ENCODE results near the gene TSC22D3.
A peak's percentile ranks its signal among the peaks of the same experiment; 100 is the strongest.
"Not testable (repeated sequence)": the region's sequence is repeated elsewhere in the genome, so short reads cannot be mapped to it uniquely, and the experiment has no call there.

TSC22D3 gene

GRCh38 chrX:107775734-107776511 is at the start of gene TSC22D3:
Gene TSC22D3 (minus strand): TSS chrX:107775787. CDS start chrX:107775419, 368 bp downstream.
- peak; percentile 37 for DNase-seq

DNA sequence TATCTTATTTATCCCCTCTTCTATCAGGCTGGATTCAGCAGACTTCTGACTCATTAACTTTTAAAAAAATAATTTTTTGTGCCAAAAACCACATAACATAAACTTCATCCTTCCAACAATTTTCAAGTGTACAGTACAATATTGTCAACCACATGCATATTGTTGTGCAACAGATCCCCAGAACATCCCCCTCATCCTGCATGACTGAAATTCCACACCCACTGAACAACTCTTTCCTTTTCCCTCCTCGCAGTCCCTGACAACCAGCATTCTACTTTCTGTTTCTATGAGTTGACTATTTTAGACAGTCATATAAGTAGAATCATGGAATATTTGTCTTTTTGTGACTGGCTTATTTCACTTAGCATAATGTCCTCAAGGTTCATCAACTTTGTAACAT is 47.9 kb upstream of the TSC22D3 start:
- DNase-seq = no peak

DNA sequence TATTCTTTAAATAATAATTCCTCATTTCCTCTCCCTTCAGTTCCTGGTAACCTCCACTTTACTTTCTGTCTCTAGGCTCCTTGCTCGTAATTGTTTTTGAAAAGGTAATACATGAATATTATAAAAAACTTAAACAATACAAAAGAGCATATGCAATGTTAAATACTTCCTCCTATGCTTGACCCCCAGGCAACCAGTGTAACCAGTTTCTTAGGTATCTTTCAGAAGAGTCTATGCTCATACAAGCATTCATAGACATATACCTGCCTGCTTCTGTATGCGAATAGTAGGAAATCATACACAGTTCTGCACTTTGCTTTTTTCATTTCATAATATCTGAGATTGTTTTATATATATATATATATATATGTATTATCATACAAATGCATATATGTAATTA is 47.5 kb upstream of the TSC22D3 start:
- no peak for DNase-seq

DNA sequence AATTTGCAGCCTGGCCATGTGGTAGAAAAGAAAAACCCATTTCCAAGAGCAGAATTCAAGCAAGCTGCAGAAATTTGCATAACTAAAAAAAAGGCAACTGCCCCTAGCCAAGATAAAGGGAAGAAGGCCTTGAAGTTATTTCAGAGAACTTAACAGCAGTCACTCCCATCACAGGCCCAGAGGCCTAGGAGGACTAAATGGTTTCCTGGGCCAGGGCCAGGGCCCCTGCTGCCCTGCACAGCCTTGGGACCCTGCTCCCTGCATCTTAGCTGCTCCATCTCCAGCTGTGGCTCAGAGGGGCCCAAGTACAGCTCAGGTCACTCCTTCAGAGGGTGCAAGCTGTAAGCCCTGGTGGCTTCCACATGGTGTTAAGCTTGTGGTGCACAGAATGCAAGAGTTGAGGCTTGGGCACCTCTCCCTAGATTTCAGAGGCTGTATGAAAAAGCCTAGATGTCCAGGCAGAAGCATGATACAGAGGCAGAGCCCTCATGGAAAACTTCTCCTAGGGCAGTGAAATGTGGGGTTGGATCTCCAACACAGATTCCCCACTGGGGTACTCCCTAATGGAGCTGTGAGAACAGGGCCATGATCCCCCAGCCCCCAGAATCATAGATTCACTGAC is 43.4 kb upstream of the TSC22D3 start:
- DNase-seq = no peak

DNA sequence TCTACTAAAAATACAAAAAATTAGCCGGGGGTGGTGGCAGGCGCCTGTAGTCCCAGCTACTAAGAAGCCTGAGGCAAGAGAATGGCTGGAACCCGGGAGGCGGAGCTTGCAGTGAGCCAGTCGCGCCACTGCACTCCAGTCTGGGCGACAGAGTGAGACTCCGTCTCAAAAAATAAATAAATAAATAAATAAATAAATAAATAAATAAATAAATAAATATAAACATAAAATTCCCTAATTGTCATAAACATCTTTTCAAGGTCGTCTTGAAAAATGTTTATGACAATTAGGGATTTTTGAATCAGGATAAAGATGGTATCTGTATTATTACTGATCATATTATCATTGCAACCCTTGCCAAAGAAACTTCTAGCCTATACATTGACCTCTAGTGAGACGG is 34.5 kb upstream of the TSC22D3 start:
- DNase-seq = not testable (repeated sequence)

- DNase-seq = no peak
These were observed 29.6 kb upstream of the TSC22D3 start for GRCh38 chrX:107805179-107805578.

- DNase-seq = no peak
These were observed 28.8 kb upstream of the TSC22D3 start for GRCh38 chrX:107804427-107804826.

DNA sequence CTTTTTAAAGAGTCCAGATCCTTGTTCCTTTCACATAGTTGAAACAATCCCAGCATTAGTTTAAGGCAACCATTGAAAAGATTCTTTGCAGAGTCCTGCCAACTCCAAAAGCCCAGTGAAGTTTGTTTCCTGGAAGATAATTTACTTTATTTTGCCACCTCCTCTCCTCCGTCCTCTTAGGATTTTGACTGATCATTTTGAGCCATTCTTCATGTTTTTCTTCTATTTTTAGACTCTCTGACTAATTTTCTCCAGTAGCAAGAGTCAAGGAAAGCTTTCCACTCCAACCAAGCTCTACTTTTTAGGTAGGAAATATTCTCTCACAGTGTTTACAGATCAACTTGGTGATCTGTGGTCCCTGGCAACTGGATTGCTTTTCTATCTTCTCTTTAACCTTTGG is 12.2 kb upstream of the TSC22D3 start:
- DNase-seq = no peak

- no peak for DNase-seq
These were observed 4.9 kb upstream of the TSC22D3 start for GRCh38 chrX:107780525-107780924.

DNA sequence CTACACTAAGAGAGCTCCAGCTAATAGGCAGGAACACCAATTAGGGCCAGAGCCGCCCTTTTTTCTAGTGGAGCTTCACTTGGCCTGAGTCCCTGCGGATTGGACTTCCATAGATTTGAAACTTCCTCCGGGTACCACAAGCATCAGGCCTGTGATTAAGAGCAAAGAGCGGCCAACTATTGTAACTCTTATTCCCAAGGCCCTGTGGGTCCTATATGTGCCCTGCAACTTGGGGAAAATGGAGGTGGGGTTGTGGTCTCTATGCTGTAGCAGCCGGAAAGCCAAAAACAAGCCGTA is 1.9 kb upstream of the TSC22D3 start, which contains the start of gene NCBP2L:
NCBP2L (plus strand) TSS at position 198 of the 297 bp plus-strand sequence. CDS start 16,488 bp downstream, outside the sequence.
- DNase-seq = no peak

DNA sequence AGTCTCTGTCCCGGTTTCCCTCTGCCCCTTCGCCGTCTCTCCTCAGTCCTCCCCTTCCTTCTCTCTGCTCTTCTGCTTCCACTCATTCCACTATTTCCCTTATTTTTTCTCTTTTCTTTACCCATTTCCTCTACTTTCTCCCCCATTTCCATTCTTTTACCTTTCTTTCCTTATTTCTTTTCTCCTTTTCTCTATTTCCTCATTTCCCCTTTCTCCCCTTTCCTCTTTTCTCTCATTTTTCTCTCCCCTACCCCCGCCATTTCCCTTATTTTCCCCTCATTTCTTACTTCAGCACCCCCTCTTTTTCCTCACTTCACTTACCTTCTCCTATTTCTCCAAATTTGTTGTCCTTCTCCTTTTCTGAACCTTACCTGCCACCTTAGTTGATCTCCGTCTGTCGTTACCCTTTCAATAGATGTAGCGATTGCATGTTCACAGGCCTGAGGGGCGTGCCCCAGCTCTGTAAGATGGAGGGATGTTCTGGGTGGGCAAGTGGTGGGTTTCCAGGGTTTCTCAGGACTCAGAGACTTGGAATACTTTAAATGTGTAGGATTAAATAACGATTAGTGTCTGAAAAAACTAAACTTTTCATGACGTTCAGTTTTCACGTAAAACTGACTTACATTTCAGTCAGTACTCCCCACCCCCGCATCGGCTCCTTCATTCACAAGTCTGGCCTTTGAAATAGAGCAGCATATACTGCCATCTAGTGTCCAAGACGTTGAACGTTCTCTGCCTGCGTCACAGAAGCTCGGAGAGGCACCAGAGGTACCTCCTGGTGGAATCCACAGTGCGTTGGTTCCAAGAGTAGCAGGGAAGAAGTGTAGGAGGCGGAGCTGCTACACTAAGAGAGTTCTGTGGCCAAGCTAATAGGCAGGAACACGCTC is 1.3 kb upstream of the TSC22D3 start:
- peak; percentile 85 for DNase-seq

- DNase-seq = no peak
These were observed 420 bp downstream of the TSC22D3 start for GRCh38 chrX:107775000-107775733.

DNA sequence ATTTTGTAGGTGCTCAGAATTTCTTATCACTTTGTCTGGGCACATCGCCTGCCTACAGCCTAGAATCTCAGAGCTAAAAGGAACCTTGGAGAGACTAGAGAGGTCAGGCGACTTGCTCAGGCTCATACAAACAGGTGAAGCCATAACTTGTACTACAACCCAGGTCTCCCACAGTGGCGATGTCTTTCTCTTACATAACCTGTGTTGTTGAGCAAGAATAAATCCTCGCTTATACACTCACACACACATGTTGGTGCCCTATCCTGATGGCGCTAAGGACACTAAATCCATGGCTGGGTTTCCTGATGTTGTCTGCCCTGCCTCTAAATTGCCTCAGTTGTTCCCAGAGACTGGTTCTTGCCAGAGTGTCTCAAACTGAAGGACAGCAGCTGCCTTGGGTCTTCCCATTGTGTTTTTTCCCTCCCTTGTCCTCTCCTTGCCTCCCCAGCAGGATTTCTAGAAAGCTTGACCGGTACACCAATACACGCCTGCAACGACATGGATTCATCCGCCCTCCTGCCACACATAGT is 1.6 kb downstream of the TSC22D3 start:
- no peak for DNase-seq

- DNase-seq = no peak
These were observed 2.4 kb downstream of the TSC22D3 start for GRCh38 chrX:107773206-107773605.

- DNase-seq = no peak
These were observed 5.8 kb downstream of the TSC22D3 start for GRCh38 chrX:107769581-107770317.

DNA sequence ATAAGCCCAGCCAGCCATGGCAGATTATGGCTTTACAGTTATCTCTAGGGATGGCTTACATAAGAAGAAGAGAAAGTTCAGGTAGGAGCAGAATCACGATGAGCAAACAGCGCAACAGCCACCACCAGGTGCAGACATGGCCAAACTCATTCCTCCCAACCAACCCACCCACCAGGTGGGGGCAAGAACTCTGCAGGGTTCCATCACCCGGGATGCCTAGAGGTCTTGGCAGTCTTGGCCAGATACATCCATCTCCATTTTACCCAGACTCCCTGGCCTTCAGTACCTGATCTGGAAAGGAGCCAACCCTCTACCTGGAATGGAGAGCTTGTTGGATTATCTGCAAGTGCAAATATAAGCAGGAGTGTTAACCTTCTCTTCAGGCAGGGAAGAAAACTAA is 7.5 kb downstream of the TSC22D3 start:
- no peak for DNase-seq

- DNase-seq = no peak
These were observed 9.0 kb downstream of the TSC22D3 start for GRCh38 chrX:107766470-107767150.

- no peak for DNase-seq
These were observed 10.6 kb downstream of the TSC22D3 start for GRCh38 chrX:107764845-107765608.

GRCh38 chrX:107763647-107764046 is 11.9 kb downstream of the TSC22D3 start:
- DNase-seq = no peak

- DNase-seq = no peak
These were observed 15.1 kb downstream of the TSC22D3 start for GRCh38 chrX:107760304-107761077.

Measured in activated CD4-positive, alpha-beta T cell treated with anti-CD3 and anti-CD28 coated beads, Interleukin-2, amount 50 U/mL, for 16 hours (primary cell).